HPDE6-E6E7 (cell line): ENCODE results near the gene RPTOR.
"Not testable (repeated sequence)": the region's sequence is repeated elsewhere in the genome, so short reads cannot be mapped to it uniquely, and the experiment has no call there.

Source experiments
- DNase-seq: peaks from one replicate; pipeline ENCODE4 v3.0.0; 2011; ENCODE audit warnings: missing footprints; ENCODE audit errors: extremely low spot score

The RPTOR gene

GRCh38 chr17:80763293-80763867 lies 218.7 kb downstream of the RPTOR start:
- DNase-seq: no peak

- DNase-seq: not testable (repeated sequence)
Measured at GRCh38 chr17:80764627-80765145, 220.0 kb downstream of the RPTOR start.

GRCh38 chr17:80765241-80765961 lies 220.8 kb downstream of the RPTOR start:
- DNase-seq: no peak

DNA sequence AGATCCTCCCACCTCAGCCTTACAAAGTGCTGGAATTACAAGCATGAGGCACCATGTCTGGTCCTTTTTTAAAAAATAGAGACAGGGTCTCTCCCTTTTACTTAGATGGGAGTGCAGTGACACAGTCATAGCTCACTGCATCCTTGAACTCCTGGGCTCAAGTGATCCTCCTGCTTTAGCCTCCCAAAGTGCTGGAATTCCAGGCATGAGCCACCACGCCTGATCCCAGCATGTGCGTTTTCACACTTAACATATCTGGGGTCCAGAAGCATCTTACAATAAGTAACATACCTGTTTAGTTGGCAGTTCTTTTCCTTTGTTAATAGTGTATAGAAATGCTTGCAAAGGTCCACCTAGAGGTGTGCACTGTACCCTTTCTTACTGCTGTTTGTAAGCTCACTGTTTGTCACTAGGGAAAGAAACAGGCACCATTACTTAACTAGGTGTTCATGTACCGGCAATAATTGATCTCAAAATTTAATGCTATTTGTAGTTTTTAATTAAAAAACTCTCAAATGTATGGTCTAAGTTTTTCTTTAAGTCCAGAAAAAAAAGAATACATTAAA lies 221.7 kb downstream of the RPTOR start:
- DNase-seq: no peak

DNA sequence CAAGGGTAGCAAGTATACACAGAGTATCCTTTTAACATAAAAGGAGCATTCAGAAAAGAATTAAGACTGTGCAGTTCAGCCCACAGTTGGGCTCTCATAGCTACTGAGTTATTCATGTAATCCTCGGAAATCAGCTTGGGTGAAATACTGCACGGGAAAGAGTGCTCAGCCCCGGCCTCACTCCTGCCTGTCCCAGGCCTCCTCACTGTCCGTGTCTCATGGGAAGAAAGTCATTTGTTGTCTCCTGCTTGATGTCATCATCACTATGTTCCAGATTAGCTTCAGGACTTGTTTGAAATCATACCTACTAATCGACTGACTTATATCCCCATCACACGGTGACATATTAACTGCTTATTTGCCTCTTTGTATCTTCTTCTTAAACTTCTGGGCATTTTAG lies 223.8 kb downstream of the RPTOR start:
- no peak for DNase-seq

- DNase-seq: no peak
Measured at GRCh38 chr17:80768936-80769335, 224.3 kb downstream of the RPTOR start.

DNA sequence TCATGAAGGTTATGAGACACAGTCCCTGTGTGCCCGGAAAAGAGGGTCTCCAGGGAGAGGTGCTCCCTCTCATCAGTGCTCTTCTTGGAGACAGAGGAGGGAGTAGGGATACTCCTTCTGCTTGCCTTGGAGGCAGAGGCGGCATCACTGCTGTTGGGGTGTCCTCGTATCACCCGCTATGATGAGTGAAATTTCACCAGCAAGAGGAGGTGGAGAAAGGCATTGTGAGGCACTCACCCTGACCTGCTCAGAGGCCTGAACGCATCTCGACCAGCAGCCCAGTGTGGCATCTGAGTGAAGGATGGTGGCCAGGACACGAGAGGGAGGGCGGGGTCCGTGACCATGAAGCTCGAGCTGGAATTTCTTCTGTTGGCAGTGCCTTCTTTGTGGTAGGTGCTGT lies 224.9 kb downstream of the RPTOR start:
- no peak for DNase-seq

GRCh38 chr17:80769936-80770625 lies 225.4 kb downstream of the RPTOR start:
- no peak for DNase-seq

- no peak for DNase-seq
Measured at GRCh38 chr17:80770881-80771611, 226.4 kb downstream of the RPTOR start.

DNA sequence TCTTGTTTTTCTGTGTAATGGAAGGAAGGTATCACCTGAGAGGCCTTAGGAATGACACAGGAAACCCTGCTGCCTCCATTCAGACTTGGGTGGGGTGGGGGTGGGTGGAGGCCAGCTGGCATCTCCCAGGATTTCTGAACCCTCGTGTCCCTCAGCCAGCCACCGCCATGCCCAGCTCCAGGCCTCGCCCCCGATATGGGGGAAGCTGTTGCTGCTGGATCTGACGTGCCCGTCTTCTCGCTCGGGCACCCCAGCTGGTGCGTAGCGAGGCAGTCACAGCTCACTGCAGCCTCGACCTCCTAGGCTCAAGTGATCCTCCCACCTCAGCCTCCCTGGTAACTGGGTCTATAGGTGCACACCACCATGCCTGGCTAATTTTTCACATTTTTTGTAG lies 227.0 kb downstream of the RPTOR start:
- DNase-seq: no peak

- DNase-seq: no peak
Measured at GRCh38 chr17:80772906-80773242, 228.2 kb downstream of the RPTOR start.

DNA sequence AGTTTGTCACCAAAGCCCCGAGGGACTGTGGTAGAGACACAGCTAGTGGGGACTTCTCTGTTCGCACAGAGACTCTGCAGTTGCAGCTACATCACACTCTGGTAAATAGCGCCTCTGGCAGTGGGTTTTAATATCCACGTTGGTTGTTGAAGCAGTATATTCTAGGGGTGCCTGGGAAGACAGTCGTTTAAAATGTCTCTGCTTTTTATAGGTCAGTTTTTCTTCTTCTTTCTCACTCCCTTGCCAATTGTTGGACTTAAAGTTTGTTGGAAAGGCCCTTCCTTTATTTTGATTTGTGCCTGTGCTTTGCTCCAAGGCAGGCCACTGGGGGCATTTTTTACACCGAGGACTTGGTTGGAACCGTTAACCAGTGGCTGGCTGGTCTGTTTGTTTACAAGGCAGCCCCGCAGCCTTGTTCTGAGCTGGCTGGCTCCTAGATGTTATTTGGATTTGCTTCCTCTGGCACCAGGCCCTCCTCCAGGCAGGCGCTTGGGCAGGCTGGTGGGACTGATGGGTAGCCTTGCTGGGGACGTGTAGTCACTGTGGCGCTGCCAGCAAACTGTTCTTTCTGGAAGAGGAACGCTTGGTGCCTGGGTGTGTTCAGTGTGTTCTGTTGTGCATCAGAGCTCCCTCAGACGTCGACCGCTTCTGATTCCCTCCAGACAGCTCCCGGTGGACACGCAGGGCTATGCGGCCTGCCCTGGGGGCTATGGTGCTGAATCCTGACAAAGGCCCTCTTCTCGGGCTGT lies 228.8 kb downstream of the RPTOR start:
- DNase-seq: no peak

GRCh38 chr17:80774146-80774545 lies 229.5 kb downstream of the RPTOR start:
- no peak for DNase-seq

- DNase-seq: no peak
Measured at GRCh38 chr17:80774643-80775281, 230.1 kb downstream of the RPTOR start.

DNA sequence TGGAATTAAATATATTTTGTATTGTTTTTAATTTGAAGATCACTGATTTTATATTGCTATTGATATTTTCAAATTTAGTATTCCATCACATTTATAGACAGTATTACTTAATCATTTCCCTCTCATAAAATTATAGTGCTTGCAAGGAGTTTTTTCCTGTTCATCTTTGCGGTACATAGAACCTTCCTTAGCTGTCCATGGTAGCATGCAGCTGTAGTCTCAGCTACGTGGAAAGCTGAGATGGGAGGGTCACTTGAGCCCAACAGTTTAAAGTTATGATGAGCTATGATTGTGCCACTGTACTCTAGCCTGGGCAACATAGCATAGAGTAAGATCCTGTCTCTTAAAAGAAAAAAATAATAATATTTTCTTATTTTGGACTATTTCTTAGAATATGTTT lies 231.2 kb downstream of the RPTOR start:
- no peak for DNase-seq

DNA sequence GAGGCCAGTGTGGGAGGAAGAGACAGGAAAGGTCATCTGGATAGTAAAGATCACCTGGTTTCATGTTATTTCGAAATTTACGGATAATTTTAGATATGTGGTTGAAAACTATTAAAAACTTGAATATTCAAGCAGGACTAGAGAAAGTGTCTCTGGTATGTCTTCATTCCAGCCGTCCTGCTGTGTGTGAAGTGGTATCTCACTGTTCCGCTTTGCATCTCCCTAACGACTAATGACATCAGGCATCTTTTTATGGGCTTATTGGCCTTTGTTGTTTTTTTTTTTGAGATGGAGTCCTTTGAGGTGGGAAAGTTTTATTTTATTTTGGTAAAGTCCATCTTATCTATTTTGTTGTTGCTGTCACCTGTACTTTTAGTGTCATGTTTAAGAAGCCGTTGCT lies 232.6 kb downstream of the RPTOR start:
- no peak for DNase-seq

- no peak for DNase-seq
Measured at GRCh38 chr17:80778716-80779115, 234.1 kb downstream of the RPTOR start.

DNA sequence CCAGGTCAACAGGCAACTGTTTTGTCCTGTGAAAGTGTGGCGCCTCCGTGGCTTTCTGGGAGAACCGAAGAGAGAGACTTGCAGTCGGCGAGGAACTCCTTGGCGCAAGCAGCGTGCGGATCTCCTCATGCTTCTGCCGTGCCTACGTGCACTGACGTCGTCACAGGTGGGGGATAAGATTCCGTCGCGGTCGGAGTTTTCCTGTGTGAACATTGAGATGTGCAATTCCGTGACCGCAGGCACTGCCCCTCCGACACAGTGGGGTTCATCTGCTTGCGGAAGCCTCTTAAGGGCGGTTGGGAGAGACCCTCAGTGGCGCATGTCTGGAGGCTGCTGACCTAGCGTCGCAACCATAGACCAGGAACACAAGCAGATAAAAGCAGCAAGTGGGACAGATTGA lies 234.7 kb downstream of the RPTOR start:
- DNase-seq: no peak

GRCh38 chr17:80779961-80780380 lies 235.3 kb downstream of the RPTOR start:
- DNase-seq: no peak

DNA sequence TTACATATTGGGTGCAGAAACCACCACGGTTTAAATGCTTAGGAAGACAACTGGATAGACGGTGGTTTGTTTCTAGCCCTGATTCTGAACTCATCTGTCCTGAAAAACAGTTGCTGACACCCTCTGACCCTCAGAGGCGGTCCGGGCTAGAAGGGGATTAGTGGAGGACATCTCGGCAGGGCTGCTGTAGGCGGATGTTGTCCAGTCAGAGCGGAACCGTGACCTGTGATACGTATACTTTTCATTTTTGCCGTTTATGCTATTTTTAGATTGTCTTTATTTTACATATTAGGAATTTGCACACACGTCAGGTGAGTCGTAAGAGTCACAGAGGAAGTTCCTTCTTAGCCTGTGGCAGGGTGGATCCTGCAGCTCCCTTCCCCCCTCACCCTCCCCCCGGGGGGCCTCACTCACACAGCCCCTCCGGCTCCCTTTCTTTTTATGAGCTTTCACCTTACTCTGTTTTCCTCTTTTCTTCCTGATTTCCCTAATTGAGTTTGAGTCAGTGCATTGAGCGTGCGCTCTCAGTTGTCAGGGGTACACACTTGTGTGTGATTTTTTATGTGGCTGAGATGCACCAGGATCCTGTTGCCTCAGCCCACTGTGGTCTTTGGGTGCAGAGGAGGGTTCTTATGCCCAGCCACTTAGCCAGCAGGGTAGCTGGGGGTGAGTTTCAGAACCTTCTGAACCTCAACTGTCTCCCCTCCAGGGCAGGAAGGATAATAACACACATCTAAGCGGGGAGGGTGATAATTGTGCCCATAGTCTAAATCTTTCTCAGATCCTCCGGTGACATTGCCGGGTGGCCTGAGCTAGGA lies 236.0 kb downstream of the RPTOR start:
- DNase-seq: no peak
